Measurements from ENCODE around the gene ATF7IP2. TPM values are rescaled to one million over a fixed set of nuclear protein-coding genes. Genes with fewer than 3 reads are reported as not detected.

Gene ATF7IP2
- total and polyA plus RNA-seq, 10 of the 15 experiments (the other 5 are each of a cell fraction or from before 2014, with no cell fraction given) = 24.6 to 82.1 (median 51.9) TPM

DNA sequence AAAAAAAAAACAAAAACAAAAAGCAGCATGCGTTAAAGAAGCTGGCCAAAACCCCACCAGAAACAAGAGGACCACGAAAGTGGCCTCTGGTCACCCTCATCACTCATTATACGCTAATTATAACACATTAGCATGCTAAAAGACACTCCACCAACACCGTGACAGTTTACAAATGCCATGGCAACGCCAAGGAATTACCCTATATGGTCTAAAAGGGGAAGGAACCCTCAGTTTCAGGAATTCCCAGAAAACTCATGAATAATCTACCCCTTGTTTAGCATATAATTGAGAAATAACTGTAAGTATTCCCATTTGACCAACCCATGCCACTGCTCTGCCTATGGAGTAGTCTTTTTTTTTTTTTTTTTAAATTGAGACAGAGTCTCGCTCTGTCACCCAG lies 116.9 kb downstream of the ATF7IP2 start (continued):
- TF ChIP-seq MEF2A (IDR thresholded peaks at IDR 0.05; ENCODE audit: insufficient read depth, low read depth, low read length) (no peak), SP1 (IDR thresholded peaks at IDR 0.05; ENCODE audit: low read depth, low read length) (no peak), CHD1 (IDR thresholded peaks at IDR 0.05; ENCODE audit: low read depth, low read length) (no peak), ZNF207 (IDR thresholded peaks at IDR 0.05; ENCODE audit: borderline replicate concordance) (no peak), MTA2 (IDR thresholded peaks at IDR 0.05; ENCODE audit: low read depth) (no peak), MTA3 (IDR thresholded peaks at IDR 0.05; ENCODE audit: borderline replicate concordance, low read length) (no peak), POLR2A (IDR thresholded peaks at IDR 0.05; ENCODE audit: low read depth, low read length) (no peak)
- TF ChIP-seq, protein P1, sequence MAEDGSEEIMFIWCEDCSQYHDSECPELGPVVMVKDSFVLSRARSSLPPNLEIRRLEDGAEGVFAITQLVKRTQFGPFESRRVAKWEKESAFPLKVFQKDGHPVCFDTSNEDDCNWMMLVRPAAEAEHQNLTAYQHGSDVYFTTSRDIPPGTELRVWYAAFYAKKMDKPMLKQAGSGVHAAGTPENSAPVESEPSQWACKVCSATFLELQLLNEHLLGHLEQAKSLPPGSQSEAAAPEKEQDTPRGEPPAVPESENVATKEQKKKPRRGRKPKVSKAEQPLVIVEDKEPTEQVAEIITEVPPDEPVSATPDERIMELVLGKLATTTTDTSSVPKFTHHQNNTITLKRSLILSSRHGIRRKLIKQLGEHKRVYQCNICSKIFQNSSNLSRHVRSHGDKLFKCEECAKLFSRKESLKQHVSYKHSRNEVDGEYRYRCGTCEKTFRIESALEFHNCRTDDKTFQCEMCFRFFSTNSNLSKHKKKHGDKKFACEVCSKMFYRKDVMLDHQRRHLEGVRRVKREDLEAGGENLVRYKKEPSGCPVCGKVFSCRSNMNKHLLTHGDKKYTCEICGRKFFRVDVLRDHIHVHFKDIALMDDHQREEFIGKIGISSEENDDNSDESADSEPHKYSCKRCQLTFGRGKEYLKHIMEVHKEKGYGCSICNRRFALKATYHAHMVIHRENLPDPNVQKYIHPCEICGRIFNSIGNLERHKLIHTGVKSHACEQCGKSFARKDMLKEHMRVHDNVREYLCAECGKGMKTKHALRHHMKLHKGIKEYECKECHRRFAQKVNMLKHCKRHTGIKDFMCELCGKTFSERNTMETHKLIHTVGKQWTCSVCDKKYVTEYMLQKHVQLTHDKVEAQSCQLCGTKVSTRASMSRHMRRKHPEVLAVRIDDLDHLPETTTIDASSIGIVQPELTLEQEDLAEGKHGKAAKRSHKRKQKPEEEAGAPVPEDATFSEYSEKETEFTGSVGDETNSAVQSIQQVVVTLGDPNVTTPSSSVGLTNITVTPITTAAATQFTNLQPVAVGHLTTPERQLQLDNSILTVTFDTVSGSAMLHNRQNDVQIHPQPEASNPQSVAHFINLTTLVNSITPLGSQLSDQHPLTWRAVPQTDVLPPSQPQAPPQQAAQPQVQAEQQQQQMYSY (CRISPR knock-in tag; IDR thresholded peaks at IDR 0.05) = no peak

DNA sequence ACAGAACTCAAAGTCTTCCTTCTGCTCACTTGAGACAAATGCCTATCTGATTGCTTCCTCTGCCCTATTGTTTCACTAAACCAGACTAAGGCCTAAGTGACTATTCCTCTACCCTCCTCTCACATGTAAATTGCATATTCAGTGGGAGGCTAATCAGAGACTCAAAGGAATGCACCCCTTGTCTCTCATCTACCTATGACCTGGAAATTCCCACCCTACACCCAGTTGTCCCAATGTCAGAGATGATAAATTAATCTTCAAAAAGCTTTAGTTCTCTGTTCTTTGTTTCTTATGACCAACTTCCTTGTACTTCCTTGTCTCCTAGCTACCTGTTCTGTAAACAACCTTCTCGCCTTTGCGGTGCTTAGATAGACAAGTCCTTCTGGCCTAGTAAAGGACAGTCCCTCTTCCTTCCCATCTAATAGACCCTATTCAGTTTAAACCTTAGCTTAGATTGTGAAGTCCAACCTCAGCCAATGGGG lies 118.6 kb downstream of the ATF7IP2 start:
- Histone ChIP-seq H3K4me3 (no peak overlapping the region), H3K4me2 (ENCODE audit: control insufficient read depth, insufficient read depth) (no peak overlapping the region), H3K4me1 (ENCODE audit: control insufficient read depth, insufficient read depth, low read length) (no peaks in the 10 kb centered on the region; the same call in 1 of the 2 replicates), H2AFZ (ENCODE audit: control insufficient read depth, low read depth, low read length) (no peak overlapping the region), H3K27me3 (replicated peaks in 1 of 2; ENCODE audit: control insufficient read depth in 2 of 2, insufficient read depth in 2 of 2, low read length in 1 of 2) (no peaks in the 10 kb centered on the region), H3K9ac (ENCODE audit: control insufficient read depth, insufficient read depth, low read length) (no peak overlapping the region), H4K20me1 (ENCODE audit: control insufficient read depth, insufficient read depth) (no peaks in the 10 kb centered on the region), H3K27ac (ENCODE audit: control insufficient read depth, insufficient read depth) (no peak overlapping the region), H3K9me3 (replicated peaks; ENCODE audit: control insufficient read depth, insufficient read depth, low read length) (no peaks in the 10 kb centered on the region), H3K79me2 (ENCODE audit: control insufficient read depth, insufficient read depth, low read length) (no peaks in the 10 kb centered on the region), H3K36me3 (ENCODE audit: control insufficient read depth in 2 of 2, insufficient read depth in 2 of 2, low read length in 1 of 2) (no peaks in the 10 kb centered on the region)
- WGBS (ENCODE audit: insufficient coverage, insufficient replicate concordance, low lambda C conversion rate, missing lambda C conversion rate) = 73% methylated on average over 2 of the region's 2 CpGs
- BruUV-seq (replicated peaks) = no TSS peak
- intact Hi-C loops (cut with micrococcal nuclease; ENCODE audit: unreplicated experiment) (no loop called here), in situ Hi-C loops (cut with MboI) (no loop called here)
- ChIA-PET SMC1A (ENCODE audit: uncharacterized antibody, unreplicated experiment) (interaction anchor here (0.7 to 12.7 kb wide), 10 partner anchors 10 to 248 kb away, joined by 3 to 193 read pairs (median 4); no protein-coding TSS in a partner anchor), CTCF (interaction anchor here (0.9 to 9.7 kb wide), 4 partner anchors 10 to 247 kb away, joined by 3 to 136 read pairs (median 68); no protein-coding TSS in a partner anchor), POLR2A (interaction anchor here (0.5 kb wide), 1 partner anchor 1036 kb away, joined by 3 read pairs; no protein-coding TSS in a partner anchor), RAD21 (ENCODE audit: unreplicated experiment) (interaction anchor here (0.6 to 2.3 kb wide), 13 partner anchors 24 to 883 kb away, joined by 3 to 19 read pairs (median 4); no protein-coding TSS in a partner anchor)
- no peak for FAIRE-seq
- ATAC-seq = no peak; the same call in 2 of the 3 replicates
- DNase-seq (ENCODE audit: low read depth, low spot score) = no peak
- no peak for TF ChIP-seq PAX8 (IDR thresholded peaks at IDR 0.05)
- TF ChIP-seq BACH1 (IDR thresholded peaks at IDR 0.05; ENCODE audit: borderline replicate concordance) = no peak
- TF ChIP-seq NFYA (IDR thresholded peaks at IDR 0.05; ENCODE audit: borderline replicate concordance, low read depth, low read length) = no peak
- TF ChIP-seq, protein P2, sequence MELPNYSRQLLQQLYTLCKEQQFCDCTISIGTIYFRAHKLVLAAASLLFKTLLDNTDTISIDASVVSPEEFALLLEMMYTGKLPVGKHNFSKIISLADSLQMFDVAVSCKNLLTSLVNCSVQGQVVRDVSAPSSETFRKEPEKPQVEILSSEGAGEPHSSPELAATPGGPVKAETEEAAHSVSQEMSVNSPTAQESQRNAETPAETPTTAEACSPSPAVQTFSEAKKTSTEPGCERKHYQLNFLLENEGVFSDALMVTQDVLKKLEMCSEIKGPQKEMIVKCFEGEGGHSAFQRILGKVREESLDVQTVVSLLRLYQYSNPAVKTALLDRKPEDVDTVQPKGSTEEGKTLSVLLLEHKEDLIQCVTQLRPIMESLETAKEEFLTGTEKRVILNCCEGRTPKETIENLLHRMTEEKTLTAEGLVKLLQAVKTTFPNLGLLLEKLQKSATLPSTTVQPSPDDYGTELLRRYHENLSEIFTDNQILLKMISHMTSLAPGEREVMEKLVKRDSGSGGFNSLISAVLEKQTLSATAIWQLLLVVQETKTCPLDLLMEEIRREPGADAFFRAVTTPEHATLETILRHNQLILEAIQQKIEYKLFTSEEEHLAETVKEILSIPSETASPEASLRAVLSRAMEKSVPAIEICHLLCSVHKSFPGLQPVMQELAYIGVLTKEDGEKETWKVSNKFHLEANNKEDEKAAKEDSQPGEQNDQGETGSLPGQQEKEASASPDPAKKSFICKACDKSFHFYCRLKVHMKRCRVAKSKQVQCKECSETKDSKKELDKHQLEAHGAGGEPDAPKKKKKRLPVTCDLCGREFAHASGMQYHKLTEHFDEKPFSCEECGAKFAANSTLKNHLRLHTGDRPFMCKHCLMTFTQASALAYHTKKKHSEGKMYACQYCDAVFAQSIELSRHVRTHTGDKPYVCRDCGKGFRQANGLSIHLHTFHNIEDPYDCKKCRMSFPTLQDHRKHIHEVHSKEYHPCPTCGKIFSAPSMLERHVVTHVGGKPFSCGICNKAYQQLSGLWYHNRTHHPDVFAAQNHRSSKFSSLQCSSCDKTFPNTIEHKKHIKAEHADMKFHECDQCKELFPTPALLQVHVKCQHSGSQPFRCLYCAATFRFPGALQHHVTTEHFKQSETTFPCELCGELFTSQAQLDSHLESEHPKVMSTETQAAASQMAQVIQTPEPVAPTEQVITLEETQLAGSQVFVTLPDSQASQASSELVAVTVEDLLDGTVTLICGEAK (IDR thresholded peaks at IDR 0.05; ENCODE audit: borderline replicate concordance) = no peak
- no peak for TF ChIP-seq IKZF1 (conservative IDR thresholded peaks at IDR 0.05)
- TF ChIP-seq POLR2AphosphoS5 (IDR thresholded peaks at IDR 0.05; ENCODE audit: low read length) = no peak
- TF ChIP-seq CHD4 (IDR thresholded peaks at IDR 0.05) = no peak
- no peak for TF ChIP-seq ZNF384 (IDR thresholded peaks at IDR 0.05; ENCODE audit: borderline replicate concordance, low read depth, low read length)
- TF ChIP-seq BHLHE40 (IDR thresholded peaks at IDR 0.05; ENCODE audit: borderline replicate concordance in 1 of 2, low read depth in 2 of 2, low read length in 1 of 2) = no peak

All from GM12878 (cell line).